ENCODE results near the gene PBXIP1. TPM values are rescaled to one million over a fixed set of nuclear protein-coding genes. Genes with fewer than 3 reads are reported as not detected.

Gene PBXIP1
- total and polyA plus RNA-seq, 7 donors: 8.3 to 251 (median 178) TPM

- no peak overlapping the region for H3K4me3 ChIP-seq
- H3K4me1 ChIP-seq: peaks cover 0 to 14% (median 11%) of the 10 kb centered on the region in 4 donors
- H3K27ac ChIP-seq: no peak overlapping the region
- peaks cover 0 to 31% (median 5%) of the 10 kb centered on the region in 4 donors for H3K36me3 ChIP-seq
- H3K9me3 ChIP-seq: no peaks in the 10 kb centered on the region
- 64 to 79% methylated on average over 1 of the region's 1 CpG for WGBS, 2 donors
- H3K27me3 ChIP-seq: no peaks in the 10 kb centered on the region
- no peak for DNase-seq
- intact Hi-C loops (cut with DNase I): no loop called here
- TF ChIP-seq EP300 (IDR thresholded peaks at IDR 0.05): no peak
- TF ChIP-seq, protein P1, sequence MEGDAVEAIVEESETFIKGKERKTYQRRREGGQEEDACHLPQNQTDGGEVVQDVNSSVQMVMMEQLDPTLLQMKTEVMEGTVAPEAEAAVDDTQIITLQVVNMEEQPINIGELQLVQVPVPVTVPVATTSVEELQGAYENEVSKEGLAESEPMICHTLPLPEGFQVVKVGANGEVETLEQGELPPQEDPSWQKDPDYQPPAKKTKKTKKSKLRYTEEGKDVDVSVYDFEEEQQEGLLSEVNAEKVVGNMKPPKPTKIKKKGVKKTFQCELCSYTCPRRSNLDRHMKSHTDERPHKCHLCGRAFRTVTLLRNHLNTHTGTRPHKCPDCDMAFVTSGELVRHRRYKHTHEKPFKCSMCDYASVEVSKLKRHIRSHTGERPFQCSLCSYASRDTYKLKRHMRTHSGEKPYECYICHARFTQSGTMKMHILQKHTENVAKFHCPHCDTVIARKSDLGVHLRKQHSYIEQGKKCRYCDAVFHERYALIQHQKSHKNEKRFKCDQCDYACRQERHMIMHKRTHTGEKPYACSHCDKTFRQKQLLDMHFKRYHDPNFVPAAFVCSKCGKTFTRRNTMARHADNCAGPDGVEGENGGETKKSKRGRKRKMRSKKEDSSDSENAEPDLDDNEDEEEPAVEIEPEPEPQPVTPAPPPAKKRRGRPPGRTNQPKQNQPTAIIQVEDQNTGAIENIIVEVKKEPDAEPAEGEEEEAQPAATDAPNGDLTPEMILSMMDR (IDR thresholded peaks at IDR 0.05): no peak
- TF ChIP-seq POLR2AphosphoS5 (IDR thresholded peaks at IDR 0.05): no peak
- TF ChIP-seq POLR2A (IDR thresholded peaks at IDR 0.05): no peak
These were observed 38.3 kb upstream of the PBXIP1 start for GRCh38 chr1:154994269-154994587.

DNA sequence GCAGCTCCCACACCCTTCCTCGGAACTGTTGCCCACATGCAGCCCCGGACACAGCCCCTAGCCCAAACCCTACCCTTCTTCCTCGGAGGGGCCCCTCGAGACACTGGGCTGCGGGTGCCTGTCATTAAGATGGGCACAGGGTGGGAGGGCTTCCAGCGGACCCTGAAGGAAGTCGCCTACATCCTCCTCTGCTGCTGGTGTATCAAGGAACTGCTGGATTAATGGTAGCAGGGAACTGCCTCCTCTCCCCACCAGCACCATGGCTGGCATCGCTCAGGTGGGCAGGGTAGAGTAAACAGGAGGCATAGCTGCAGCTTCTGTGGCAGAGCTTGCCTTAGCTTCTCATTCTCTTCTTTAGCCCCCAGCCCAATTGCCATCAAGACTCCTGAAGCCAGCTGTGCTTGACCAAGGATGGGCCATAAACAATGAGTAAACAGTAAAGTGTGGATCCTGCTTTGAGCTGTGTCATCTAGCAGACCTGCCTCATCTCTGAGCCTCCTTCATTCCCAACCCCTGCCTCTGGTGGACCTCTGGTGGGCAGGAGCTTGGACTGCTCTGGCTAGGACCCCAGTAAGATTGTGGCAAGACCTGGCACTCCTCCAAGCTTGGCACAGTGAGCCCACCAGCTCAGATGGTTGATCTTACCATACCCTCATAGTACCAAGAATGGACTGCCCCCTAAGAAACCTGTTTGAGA lies 37.8 kb upstream of the PBXIP1 start, which contains the start of gene LENEP:
Gene LENEP, plus strand, starts transcription at position 15 of the 697 bp plus-strand sequence. Its CDS starts 22 bp downstream, at position 37.
- Histone ChIP-seq H3K4me3 (no peak within 1 kb of the TSS), H3K9me3 (no peaks in the 10 kb centered on the region), H3K27ac (no peak within 1 kb of the TSS), H3K4me1 (peaks cover 0 to 9% (median 6%) of the 10 kb centered on the region in 4 donors), H3K36me3 (peaks cover 0 to 36% (median 8%) of the 10 kb centered on the region in 4 donors), H3K27me3 (no peaks in the 10 kb centered on the region)
- intact Hi-C loops (cut with DNase I): no loop called here
- TF ChIP-seq POLR2AphosphoS5 (IDR thresholded peaks at IDR 0.05) (no peak), POLR2A (IDR thresholded peaks at IDR 0.05) (no peak), EP300 (IDR thresholded peaks at IDR 0.05) (no peak)
- TF ChIP-seq, protein P1 (IDR thresholded peaks at IDR 0.05): no peak
- WGBS, 2 donors: 78% methylated on average over 8 of the region's 8 CpGs
- DNase-seq: no peak

- Histone ChIP-seq H3K9me3 (no peaks in the 10 kb centered on the region), H3K4me3 (no peak overlapping the region), H3K36me3 (peaks cover 4 to 44% (median 15%) of the 10 kb centered on the region in 4 donors), H3K27ac (no peak overlapping the region), H3K27me3 (no peaks in the 10 kb centered on the region), H3K4me1 (peaks cover 0 to 6% (median 3%) of the 10 kb centered on the region in 4 donors)
- intact Hi-C loops (cut with DNase I): no loop called here
- no peak for DNase-seq
- WGBS, 2 donors: 81 to 86% methylated on average over 14 of the region's 14 CpGs
- TF ChIP-seq, protein P1 (IDR thresholded peaks at IDR 0.05): no peak
- TF ChIP-seq EP300 (IDR thresholded peaks at IDR 0.05): no peak
- no peak for TF ChIP-seq POLR2A (IDR thresholded peaks at IDR 0.05)
- TF ChIP-seq POLR2AphosphoS5 (IDR thresholded peaks at IDR 0.05): no peak
These were observed 37.0 kb upstream of the PBXIP1 start for GRCh38 chr1:154992721-154993571.

- Histone ChIP-seq H3K27ac (no peak overlapping the region), H3K27me3 (no peaks in the 10 kb centered on the region), H3K4me3 (no peak overlapping the region), H3K9me3 (no peaks in the 10 kb centered on the region), H3K4me1 (no peaks in the 10 kb centered on the region), H3K36me3 (peaks cover 14 to 56% (median 21%) of the 10 kb centered on the region in 4 donors)
- no peak for TF ChIP-seq EP300 (IDR thresholded peaks at IDR 0.05)
- TF ChIP-seq POLR2A (IDR thresholded peaks at IDR 0.05): no peak
- TF ChIP-seq, protein P1 (IDR thresholded peaks at IDR 0.05): no peak
- no peak for TF ChIP-seq POLR2AphosphoS5 (IDR thresholded peaks at IDR 0.05)
- 94 to 95% methylated on average over 8 of the region's 8 CpGs for WGBS, 2 donors
- intact Hi-C loops (cut with DNase I): no loop called here
- DNase-seq: no peak
These were observed 34.4 kb upstream of the PBXIP1 start for GRCh38 chr1:154990276-154990675.
